ENCODE data around the gene HDAC9. TPM values are rescaled to one million over a fixed set of nuclear protein-coding genes. Genes with fewer than 3 reads are reported as not detected.

HDAC9 gene
- total RNA-seq, 1 experiment from 2014 or later, result 4.3 TPM

GRCh38 chr7:18546576-18546975 lies 51.0 kb downstream of the HDAC9 start:
- Histone ChIP-seq H3K4me1 (ENCODE audit: control insufficient read depth in 1 of 2, insufficient read depth in 2 of 2, low read length in 2 of 2) (no peaks in the 10 kb centered on the region), H3K4me2 (ENCODE audit: low read length) (no peak overlapping the region), H4K20me1 (ENCODE audit: insufficient read depth) (no peaks in the 10 kb centered on the region), H2AFZ (ENCODE audit: low read depth, low read length, poor library complexity, severe bottlenecking) (no peak overlapping the region), H3K36me3 (ENCODE audit: control insufficient read depth in 1 of 2, insufficient read depth in 2 of 2, low read length in 2 of 2) (no peaks in the 10 kb centered on the region), H3K9me3 (ENCODE audit: control insufficient read depth in 1 of 2, insufficient read depth in 1 of 2, low read depth in 1 of 2, low read length in 2 of 2) (no peaks in the 10 kb centered on the region), H3K4me3 (replicated peaks in 1 of 2; ENCODE audit: low read depth in 1 of 2, low read length in 2 of 2) (no peak overlapping the region), H3K27me3 (ENCODE audit: insufficient read depth, low read length) (no peaks in the 10 kb centered on the region), H3K9ac (ENCODE audit: low read length) (no peak overlapping the region), H3K79me2 (ENCODE audit: insufficient read depth, low read length) (no peaks in the 10 kb centered on the region), H3K27ac (ENCODE audit: low read depth, low read length) (no peak overlapping the region), H3K9me2 (ENCODE audit: insufficient read depth) (no peaks in the 10 kb centered on the region)
- no TSS peak for BruUV-seq (replicated peaks)
- ChIA-PET CTCF (no interaction called here), POLR2A (no interaction called here), RAD21 (ENCODE audit: low non-redundant PET in 1 of 2, low total read pairs in 2 of 2, uncharacterized antibody in 2 of 2, unreplicated experiment in 2 of 2) (no interaction called here)
- ATAC-seq (no peak), DNase-seq (ENCODE audit: low read depth, low spot score) (no peak)
- intact Hi-C loops (cut with micrococcal nuclease), result no loop called here
- TF ChIP-seq REST (IDR thresholded peaks at IDR 0.05; ENCODE audit: low read depth) (no peak), SIN3A (IDR thresholded peaks at IDR 0.05; ENCODE audit: low read depth) (no peak), MAX (IDR thresholded peaks at IDR 0.05) (no peak), ATF3 (IDR thresholded peaks at IDR 0.05) (no peak), ELF1 (IDR thresholded peaks at IDR 0.05; ENCODE audit: borderline replicate concordance, low read depth) (no peak), TCF7L2 (IDR thresholded peaks at IDR 0.05; ENCODE audit: borderline replicate concordance, extremely low read depth, insufficient read depth, insufficient read length) (no peak), EZH2 (IDR thresholded peaks at IDR 0.05) (no peak), JUND (IDR thresholded peaks at IDR 0.05) (no peak), RAD21 (IDR thresholded peaks at IDR 0.05; ENCODE audit: low read depth) (no peak), EGR1 (IDR thresholded peaks at IDR 0.05; ENCODE audit: low read depth) (no peak), POLR2AphosphoS5 (IDR thresholded peaks at IDR 0.05; ENCODE audit: low read depth, low read length) (no peak), ZNF274 (IDR thresholded peaks at IDR 0.05; ENCODE audit: low read depth, low read length) (no peak), CBX3 (IDR thresholded peaks at IDR 0.05; ENCODE audit: low read depth) (no peak), ZFX (IDR thresholded peaks at IDR 0.05) (no peak), CEBPB (IDR thresholded peaks at IDR 0.05; ENCODE audit: low read depth) (no peak), POLR2A (IDR thresholded peaks at IDR 0.05; ENCODE audit: borderline replicate concordance, extremely low read depth, insufficient read depth, insufficient read length) (no peak)
